Cerebellar nuclear complex (tissue), 1 donor: ENCODE results near the gene HOMEZ.
"Not testable (repeated sequence)": the region's sequence is repeated elsewhere in the genome, so short reads cannot be mapped to it uniquely, and the experiment has no call there.

Source experiments
- DNase-seq, 2 experiments: peaks; one replicate each; lab custom pipeline; 2025; lab: John Stamatoyannopoulos, UW

The HOMEZ gene, protein sequence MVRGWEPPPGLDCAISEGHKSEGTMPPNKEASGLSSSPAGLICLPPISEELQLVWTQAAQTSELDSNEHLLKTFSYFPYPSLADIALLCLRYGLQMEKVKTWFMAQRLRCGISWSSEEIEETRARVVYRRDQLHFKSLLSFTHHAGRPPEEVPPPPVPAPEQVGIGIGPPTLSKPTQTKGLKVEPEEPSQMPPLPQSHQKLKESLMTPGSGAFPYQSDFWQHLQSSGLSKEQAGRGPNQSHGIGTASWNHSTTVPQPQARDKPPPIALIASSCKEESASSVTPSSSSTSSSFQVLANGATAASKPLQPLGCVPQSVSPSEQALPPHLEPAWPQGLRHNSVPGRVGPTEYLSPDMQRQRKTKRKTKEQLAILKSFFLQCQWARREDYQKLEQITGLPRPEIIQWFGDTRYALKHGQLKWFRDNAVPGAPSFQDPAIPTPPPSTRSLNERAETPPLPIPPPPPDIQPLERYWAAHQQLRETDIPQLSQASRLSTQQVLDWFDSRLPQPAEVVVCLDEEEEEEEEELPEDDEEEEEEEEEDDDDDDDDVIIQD

DNA sequence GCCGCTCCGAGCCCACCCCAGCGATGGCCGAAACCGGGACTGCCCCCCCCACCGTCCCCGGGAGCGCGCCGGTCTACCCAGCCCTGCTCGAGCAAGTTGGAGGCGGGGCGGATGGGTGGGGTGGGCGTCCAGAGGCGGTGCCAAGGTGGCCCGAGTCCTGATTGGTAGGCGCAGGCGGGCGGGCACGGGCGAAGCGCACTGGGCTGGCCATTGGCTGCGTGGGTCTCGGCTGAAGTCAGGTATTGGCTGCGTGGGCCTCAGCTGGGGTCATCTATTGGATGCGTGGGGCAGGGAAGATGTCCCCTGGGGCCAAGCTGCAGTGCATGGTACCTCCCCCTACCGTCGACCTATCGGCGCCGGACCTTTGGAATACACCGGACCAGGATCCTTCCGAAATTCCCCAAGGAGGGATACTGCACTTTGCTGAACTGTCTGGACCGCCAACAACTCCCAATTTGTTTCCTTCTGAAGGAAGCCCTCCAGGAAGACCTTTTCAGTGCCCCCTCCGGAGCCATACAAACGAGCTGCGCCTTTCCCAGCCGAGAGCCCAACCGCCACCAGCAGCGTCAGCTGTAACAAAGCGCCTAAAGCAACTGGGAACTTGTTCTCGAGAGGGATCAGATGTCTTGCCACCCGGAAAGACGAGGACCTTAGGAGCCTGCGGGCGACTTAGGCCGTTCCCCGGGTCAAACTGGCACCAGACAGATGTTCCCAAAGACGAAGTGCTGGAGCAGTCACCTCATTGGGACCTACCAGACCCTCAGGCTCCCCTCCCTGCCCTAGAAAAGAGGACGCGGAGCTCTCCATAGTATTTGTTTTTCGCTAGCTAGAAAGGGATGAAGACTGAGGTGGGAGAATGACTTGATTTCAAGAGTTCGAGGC lies at the start of gene HOMEZ:
TSS of gene HOMEZ (minus strand) at position 113 of the 882 bp plus-strand sequence. CDS start 180 bp downstream, outside the sequence.
- peak; percentile 91 to 97 for DNase-seq

DNA sequence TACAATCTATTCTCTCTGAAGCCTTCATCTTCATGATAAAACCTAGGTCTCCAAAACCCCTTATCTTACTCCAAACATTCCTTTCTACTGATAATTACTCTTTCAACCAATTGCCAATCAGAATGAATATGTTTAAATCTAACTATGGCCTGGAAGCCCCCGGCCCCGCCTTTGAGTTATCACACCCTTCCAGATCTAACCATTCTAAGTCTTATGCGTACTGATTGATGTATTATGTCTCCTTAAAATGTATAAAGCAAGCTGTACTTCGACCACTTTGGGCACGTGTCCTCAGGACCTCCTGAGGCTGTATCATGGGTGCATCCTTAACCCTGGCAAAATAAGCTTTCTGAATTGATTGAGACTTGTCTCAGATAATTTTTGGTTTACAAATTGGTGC lies 49.7 kb upstream of the HOMEZ start:
- DNase-seq = no peak

DNA sequence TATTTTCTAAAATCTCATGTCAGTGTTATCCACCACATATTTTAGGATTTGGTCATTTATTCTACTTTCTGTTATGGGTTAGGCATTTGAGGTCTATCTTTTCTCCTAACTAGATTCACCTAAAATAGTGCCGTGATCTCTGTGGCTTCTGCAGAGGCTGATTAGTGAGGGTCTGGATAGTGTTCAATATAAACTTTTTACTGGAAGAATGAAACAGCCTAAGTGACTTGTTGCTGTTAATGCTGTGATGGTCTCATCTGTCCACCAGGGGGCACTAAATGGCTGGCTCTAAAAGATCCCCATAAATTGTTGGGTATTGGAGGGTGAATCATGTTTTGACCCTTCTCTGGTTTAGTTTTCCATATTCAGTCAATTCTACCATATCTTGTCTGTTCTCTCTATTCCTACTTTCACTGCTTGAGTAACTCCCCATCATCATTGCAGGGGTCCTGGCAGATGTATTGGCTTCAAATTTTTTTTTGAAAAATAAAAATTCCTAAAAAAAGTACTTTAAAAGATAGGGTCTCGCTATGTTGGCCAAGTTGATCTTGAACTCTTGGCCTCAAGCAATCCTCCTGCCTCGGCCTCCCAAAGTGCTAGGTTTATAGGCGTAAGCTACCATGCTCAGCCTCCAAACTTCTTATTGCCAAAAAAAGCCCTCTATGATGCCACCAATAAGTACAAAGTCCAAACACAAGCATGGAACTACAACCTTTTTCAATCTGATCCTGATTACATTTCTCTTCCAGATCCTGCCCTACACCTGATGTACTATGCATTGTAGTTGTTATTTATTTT lies 42.2 kb upstream of the HOMEZ start:
- DNase-seq = peak in 1 of 2 experiments; percentile 26

DNA sequence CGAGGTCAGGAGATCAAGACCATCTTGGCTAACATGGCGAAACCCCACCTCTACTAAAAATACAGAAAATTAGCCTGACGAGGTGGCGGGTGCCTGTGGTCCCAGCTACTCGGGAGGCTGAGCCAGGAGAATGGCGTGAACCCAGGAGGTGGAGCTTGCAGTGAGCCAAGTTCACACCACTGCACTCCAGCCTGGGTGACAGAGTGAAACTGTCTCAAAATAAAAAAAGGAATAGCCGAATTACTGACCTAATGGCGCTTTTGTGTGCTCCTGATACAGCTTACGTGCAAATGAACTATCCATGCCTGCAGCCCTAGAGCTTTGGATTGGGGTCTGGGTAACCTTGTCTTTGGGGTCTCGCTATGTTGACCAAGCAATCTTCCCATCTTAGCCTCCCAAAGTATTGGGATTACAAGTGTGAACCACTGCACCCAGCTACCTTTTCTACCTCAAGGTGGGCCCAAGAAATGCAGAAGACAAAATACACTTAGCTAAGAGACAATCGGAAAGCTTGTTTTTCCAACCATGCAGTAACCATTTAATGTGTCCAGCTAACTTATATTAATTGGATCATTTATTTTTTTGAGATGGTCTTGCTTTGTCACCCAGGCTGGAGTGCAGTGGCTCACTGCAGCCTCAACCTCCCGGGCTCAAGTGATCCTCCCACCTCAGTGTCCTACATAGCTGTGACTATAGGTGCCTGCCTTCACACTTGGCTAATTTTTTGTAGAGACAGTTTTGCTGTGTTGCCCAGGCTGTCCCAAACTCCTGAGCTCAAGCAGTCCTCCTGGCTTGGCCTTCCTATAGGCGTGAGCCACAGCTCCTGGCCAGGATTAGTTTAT lies 40.8 kb upstream of the HOMEZ start:
- DNase-seq = no peak

DNA sequence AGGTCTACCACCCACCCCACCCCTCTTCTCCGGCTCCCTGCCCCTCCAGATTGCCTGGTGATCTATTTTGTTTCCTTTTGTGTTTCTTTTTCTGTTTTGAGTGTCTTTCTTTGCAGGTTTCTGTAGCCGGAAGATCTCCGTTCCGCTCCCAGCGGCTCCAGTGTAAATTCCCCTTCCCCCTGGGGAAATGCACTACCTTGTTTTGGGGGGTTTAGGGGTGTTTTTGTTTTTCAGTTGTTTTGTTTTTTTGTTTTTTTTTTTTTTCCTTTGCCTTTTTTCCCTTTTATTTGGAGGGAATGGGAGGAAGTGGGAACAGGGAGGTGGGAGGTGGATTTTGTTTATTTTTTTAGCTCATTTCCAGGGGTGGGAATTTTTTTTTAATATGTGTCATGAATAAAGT lies 39.8 kb upstream of the HOMEZ start:
- DNase-seq = not testable (repeated sequence)

DNA sequence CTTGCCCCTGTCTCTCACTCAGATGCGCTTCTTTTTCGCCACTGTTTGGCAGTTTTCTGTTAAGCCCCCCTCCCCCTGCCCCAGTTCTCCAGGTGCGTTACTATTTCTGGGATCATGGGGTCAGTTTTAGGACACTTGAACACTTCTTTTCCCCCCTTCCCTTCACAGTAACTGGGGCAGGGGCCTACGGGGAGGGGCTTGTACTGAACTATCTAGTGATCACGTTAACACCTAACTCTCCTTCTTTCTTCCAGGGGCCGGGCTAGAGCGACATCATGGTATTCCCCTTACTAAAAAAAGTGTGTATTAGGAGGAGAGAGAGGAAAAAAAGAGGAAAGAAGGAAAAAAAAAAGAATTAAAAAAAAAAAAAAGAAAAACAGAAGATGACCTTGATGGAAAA lies 39.1 kb upstream of the HOMEZ start:
- no peak for DNase-seq

DNA sequence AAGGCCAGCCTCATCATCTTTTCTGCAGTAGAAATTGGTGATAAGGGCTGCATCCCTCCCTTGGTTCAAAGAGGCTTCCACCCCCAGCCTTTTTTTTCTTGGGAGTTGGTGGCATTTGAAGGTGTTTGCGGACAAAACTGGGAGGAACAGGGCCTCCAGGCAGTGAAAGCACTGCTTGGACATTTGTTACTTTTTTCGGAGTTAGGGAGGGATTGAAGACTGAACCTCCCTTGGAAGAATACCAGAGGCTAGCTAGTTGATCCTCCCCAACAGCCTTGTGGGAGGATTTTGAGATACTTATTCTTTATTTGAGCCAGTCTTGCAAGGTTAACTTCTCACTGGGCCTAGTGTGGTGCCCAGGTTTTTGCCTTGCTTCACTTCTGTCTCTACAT lies 38.5 kb upstream of the HOMEZ start:
- no peak for DNase-seq

DNA sequence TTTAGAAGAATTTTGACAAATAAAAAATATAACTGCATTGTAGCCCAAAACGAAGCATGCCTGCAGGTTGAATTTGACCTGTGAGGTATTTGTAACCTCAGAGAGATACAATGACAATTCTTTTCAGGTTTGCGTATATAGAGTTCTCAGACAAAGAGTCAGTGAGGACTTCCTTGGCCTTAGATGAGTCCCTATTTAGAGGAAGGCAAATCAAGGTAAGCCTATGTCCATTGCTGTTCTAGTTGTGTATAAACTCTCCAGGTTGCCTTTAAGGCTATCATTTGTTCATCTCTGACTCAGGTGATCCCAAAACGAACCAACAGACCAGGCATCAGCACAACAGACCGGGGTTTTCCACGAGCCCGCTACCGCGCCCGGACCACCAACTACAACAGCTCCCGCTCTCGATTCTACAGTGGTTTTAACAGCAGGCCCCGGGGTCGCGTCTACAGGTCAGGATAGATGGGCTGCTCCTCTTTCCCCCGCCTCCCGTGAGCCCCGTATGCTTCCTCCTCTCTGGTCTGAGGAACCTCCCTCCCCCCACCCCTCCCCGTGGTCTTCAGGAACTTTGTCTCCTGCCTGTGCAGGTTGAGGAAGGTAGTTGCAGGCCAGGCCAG lies 38.0 kb upstream of the HOMEZ start:
- no peak for DNase-seq

DNA sequence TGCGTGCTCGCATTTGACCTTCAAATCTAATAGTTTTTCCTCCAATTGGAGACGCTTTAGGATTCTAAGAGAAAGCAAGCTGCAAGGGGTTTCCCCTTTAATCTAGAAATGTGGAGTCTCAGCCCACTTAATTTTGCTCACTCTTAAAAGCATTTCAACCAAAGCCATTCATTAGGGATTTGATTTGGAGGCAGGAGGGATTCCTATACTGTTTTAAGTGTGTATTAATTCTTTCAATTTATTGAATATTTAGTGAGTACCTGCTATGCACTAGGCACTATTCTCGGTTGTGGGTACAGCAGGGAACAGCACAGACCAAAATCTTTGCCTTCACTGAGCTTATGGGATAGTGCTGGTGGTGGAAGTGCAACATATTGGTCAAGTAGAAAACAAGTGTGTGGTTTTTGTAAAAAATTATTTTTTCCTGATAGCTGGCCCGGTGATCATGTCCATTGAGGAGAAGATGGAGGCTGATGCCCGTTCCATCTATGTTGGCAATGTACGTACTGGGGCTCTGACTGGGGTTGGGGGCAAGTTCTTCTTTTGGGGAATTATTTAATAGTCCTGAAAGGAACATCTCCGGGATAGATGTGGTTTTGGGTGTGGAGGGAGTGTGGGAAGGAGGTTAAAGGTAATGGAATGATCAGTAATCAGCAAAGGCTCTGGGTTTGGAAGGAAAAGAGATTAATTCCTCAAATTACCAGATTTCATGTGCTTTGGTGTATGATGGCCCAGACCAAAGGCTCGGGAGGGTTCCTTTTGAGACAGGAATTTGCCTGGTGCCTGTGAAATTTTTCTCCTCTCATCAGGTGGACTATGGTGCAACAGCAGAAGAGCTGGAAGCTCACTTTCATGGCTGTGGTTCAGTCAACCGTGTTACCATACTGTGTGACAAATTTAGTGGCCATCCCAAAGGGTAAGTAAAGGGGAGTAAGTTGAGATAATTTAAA lies 36.9 kb upstream of the HOMEZ start:
- DNase-seq = no peak

DNA sequence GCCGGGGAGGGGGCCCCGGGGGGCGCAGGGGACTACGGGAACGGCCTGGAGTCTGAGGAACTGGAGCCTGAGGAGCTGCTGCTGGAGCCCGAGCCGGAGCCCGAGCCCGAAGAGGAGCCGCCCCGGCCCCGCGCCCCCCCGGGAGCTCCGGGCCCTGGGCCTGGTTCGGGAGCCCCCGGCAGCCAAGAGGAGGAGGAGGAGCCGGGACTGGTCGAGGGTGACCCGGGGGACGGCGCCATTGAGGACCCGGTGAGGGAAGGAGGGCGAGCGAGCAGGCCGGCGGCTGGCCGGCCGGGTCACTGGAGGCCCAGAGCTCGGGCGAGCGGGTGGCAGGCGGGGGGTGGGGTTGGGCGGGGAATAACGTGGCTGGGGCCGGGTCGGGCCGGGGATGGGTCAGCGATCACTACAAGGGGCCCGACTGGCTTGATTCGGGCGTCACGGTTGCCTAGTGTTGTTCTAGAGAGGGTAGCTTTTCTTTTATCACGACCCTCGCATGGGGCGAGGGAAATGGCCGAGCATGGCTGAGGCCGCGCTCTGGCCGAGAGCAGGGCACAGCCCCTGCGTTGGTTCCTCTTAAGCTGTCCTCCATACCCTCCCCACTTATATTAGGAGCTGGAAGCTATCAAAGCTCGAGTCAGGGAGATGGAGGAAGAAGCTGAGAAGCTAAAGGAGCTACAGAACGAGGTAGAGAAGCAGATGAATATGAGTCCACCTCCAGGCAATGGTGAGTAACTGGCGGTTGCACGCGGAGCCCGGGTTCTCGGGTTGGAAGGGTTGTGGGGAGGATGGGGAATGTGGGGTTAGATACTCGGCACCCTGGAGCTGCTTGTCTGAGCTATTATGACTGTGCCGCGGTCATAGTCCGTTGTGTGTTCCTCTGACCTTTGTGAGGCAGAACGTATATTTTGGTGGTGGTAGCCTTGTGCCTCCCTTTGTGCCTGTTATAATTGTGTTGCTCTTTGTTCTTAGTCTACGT lies 35.9 kb upstream of the HOMEZ start:
- no peak for DNase-seq

DNA sequence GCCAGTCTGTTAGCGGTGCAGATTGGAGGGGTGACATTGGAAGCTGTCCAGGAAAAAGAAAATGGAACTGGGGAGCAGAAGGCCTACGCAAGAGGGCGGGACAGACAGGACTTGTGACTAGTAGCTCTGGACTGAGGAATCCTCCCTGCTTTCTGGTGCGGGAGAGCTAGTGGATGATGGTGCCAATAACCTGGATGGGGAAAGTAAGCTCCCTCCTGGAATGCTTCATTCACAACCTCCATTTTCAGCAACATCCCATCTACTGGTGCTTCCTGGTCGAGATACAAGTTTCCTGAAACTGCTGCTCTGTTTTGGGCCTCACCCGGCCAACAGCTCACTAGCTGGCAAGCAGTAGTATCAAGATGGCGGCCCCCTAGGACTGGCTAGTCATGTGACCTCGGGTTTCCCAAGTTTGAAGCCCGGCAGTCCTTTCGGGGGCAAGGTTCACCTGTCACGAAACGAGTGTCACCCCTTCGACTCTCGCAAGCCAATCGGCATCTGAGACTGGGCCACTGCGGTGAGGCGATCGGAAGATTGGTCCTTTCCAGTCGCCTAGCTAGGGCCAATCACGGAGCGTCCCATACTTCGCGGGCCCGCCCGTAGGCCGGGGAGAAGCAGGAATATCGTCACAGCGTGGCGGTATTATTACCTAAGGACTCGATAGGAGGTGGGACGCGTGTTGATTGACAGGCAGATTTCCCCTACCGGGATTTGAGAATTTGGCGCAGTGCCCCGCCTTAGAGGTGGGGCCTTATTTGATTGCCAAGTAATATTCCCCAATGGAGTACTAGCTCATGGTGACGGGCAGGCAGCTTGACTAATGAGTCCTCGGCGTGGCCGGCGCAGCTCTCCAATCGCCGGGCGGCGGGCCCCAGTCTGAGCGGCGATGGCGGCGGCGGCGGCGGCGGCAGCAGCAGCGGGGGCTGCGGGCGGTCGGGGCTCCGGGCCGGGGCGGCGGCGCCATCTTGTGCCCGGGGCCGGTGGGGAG lies 34.9 kb upstream of the HOMEZ start, which contains the start of gene PABPN1:
TSS of gene PABPN1 (plus strand) at position 874 of the 988 bp plus-strand sequence. CDS start at position 887, 13 bp downstream.
- DNase-seq = peak; percentile 100

DNA sequence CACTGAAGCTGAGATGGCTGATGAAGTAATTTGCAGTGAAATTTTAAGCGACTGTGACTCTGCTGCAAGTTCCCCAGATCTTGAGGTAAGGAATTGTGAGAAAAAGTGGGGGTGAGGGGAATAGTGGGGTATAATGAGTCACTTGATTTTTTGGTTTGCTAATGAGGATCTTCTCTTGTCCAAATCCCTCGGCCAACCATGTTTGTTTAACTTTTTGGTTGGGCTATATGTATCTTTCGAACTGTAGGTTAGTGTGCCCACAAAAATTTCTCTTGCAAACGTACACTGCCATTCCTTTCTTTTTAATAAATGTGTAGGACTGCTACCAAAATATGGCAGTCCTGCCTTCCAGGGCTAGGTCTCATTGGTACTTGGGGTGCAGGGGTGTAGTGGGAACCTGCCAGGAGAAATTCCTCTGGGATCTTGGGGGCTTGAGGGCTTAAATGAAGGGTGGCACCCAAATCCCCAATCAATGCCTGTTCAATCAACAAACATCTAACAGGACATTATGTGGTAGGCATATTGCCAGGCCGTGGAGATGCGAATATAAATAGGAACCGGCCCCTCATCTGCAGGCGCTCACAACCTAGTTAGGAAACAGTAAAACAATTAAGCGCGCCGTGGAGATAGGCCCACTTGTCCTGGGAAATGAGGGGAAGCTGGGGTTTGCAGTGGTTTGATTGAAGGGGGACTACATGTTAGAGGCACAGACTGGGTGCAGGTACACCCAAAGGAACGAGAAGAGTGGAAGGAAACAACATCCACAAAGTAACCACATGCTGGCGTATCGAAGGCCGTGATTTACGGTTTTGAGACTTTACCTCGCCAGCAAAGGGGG lies 34.0 kb upstream of the HOMEZ start:
- no peak for DNase-seq

DNA sequence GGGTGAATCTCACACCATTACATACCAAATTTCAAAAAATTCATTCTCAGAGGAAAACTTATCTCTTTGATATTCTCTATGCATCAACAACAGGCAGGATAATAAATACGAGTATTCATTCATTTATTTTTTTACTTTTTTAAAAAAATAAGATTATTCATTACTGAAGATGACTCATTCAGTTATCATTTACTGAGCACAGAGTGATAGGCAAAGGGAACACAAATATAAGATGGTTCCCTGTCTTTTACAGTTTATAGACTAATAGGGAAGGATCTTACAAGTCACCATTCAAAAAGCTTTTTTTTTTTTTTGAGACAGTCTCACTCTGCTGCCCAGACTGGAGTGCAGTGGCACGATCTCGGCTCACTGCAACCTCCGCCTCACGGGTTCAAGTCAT lies 30.4 kb upstream of the HOMEZ start:
- no peak for DNase-seq

DNA sequence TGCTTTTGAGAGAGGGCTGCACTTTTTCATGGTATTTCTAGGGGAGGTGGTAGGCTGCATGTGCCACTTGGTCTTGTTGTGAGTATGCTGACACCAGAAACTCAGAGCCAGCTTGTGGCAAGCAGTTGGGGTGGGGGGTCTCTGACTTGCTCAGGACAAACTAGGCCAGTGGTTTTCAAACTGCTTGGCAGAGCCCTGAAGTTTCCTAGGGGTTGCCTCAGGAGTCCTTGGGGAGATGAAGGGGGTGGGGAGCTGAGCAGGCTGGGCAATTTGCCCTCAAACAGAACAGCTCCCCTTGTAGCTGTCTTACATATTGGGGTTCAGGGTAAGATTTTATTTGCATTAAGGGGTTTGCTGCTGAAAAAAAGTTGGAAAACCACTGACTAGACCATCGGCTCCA lies 24.6 kb upstream of the HOMEZ start:
- no peak for DNase-seq

DNA sequence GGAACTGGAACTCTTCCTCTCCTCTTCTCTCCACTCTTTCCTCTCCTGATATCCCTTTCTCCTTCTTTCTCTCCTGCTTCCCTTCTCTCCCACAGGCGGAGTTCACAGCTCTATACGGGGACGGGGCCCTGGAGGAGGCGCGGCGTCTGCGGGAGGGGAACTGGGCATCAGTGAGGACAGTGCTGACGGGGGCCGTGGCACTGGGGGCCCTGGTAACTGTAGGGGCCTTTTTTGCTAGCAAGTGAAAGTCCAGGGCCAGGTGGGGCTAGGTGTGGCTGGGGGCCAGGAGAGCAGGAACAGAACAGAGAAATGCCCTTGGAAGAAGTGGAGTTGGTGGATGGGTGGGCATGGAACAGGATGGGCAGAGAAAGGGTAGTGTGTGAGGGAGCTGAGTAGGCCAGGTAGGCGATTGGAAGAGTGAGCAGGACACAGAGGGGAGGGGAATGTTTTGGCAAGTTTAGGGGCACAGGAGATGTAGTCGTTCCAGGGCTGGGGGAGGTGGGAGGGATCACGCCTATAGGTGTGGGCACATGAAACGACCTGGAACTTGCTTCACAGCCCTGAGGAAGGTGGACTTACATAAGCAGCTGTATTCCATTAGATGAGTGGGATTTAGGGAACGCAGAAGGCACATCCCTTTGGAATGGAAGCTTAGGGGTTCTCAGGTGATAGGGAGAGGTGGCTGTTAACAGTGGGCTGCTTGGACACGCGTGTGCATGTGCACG lies 23.0 kb upstream of the HOMEZ start:
- DNase-seq = no peak
